A549 (cell line): ENCODE results near the gene RTKN2. TPM values are rescaled to one million over a fixed set of nuclear protein-coding genes. Genes with fewer than 3 reads are reported as not detected.

Experiments
- ATAC-seq, 2 experiments: fragments of 200-7000 bp in 1 of 2; fragments of >200 bp in 1 of 2; cut with Nextera tagmentation in 1 of 2; cut with Tn5 transposase in 1 of 2; 3 replicates each; pipeline versions ENCODE4 v1.8.0 to v1.9.1; 2018 to 2020; ENCODE audit warnings: mild to moderate bottlenecking in 1 of 2, moderate library complexity in 1 of 2
- CTCF ChIA-PET: fragments of 300-600 bp; sonication (Branson Sonifier 250); formaldehyde crosslinking; extraction: SDS; loops from one replicate; lab custom pipeline; 2021; ENCODE audit warnings: antibody characterized with exemption, inconsistent platforms; lab: Yijun Ruan, JAX
- POLR2A ChIA-PET: fragments of 350-600 bp; formaldehyde crosslinking; extraction: SDS; loops from one replicate; lab custom pipeline; 2021; ENCODE audit warnings: antibody characterized with exemption, inconsistent platforms; lab: Yijun Ruan, JAX
- DNase-seq, 2 experiments: peaks; one replicate each; pipeline versions ENCODE4 v3.0.0 to v3.0.0-alpha.2; 2011 to 2016; ENCODE audit warnings: low read depth in 1 of 2, low spot score in 1 of 2
- FAIRE-seq: peaks from 2 replicates; lab custom pipeline; 2011; peaks lifted over from hg19 to GRCh38; lab: Jason Lieb, UNC
- H3K27ac ChIP-seq, 2 experiments: fragments of >200 bp; sonication (Bioruptor Twin); formaldehyde crosslinking; 3 replicates each; pipeline ENCODE4 v1.5.1; 2016 to 2017
- H3K4me1 ChIP-seq: fragments of >200 bp; sonication (Bioruptor Twin); formaldehyde crosslinking; 3 replicates; pipeline ENCODE4 v1.6.1; 2016
- H3K4me2 ChIP-seq: fragments of >200 bp; sonication (Bioruptor Twin); formaldehyde crosslinking; 3 replicates; pipeline ENCODE4 v1.6.1; 2016
- H3K4me3 ChIP-seq: fragments of >200 bp; sonication (Bioruptor Twin); formaldehyde crosslinking; 3 replicates; pipeline ENCODE4 v1.5.1; 2016
- H3K9me3 ChIP-seq: fragments of >200 bp; sonication (Bioruptor Twin); formaldehyde crosslinking; 3 replicates; pipeline ENCODE4 v1.6.1; 2016
- ATOH8 ChIP-seq: fragments of 250-450 bp; sonication (Bioruptor Pico); IDR thresholded peaks from 2 replicates; pipeline ENCODE4 v1.5.0; 2020; ENCODE audit warnings: low read depth, mild to moderate bottlenecking, moderate library complexity
- CBX2 ChIP-seq: fragments of 200-600 bp; sonication (generic); IDR thresholded peaks from 2 replicates; pipeline ENCODE4 v1.6.1; 2016; ENCODE audit warnings: low read depth, mild to moderate bottlenecking, borderline replicate concordance
- CEBPB ChIP-seq, 2 experiments: fragments of >200 bp in 1 of 2; sonication (Bioruptor Twin) in 1 of 2; formaldehyde crosslinking in 1 of 2; IDR thresholded peaks; 2 replicates each; pipeline ENCODE4 v1.6.1; 2012 to 2016
- CTCF ChIP-seq: fragments of >200 bp; sonication (Bioruptor Twin); formaldehyde crosslinking; IDR thresholded peaks from 3 replicates; pipeline ENCODE4 v1.5.1; 2016
- E2F6 ChIP-seq: IDR thresholded peaks from 2 replicates; pipeline ENCODE4 v1.6.1; 2012; ENCODE audit warnings: low read depth, borderline replicate concordance
- ELK1 ChIP-seq: fragments of 150-350 bp; IDR thresholded peaks from 2 replicates; pipeline ENCODE4 v1.6.1; 2014; ENCODE audit warnings: low read depth, mild to moderate bottlenecking, low read length
- GATA3 ChIP-seq: IDR thresholded peaks from 2 replicates; pipeline ENCODE4 v1.6.1; 2012; ENCODE audit warnings: borderline replicate concordance
- HDAC2 ChIP-seq: fragments of 200-600 bp; sonication (generic); IDR thresholded peaks from 2 replicates; pipeline ENCODE4 v1.6.1; 2016
- HOXB5 ChIP-seq: fragments of 250-450 bp; sonication (Bioruptor Pico); IDR thresholded peaks from 2 replicates; pipeline ENCODE4 v1.5.0; 2020; ENCODE audit warnings: mild to moderate bottlenecking, moderate library complexity
- JUNB ChIP-seq: fragments of >200 bp; sonication (Bioruptor Twin); formaldehyde crosslinking; IDR thresholded peaks from 2 replicates; pipeline ENCODE4 v1.6.1; 2016
- KDM1A ChIP-seq: fragments of 200-600 bp; sonication (generic); IDR thresholded peaks from 2 replicates; pipeline ENCODE4 v1.6.1; 2016; ENCODE audit warnings: low read depth, mild to moderate bottlenecking
- MAZ ChIP-seq: fragments of 150-350 bp; IDR thresholded peaks from 2 replicates; pipeline ENCODE4 v1.6.1; 2014; ENCODE audit warnings: antibody characterized with exemption, low read depth, low read length, borderline replicate concordance
- PHF8 ChIP-seq: fragments of 200-600 bp; sonication (generic); IDR thresholded peaks from 2 replicates; pipeline ENCODE4 v1.6.1; 2016; ENCODE audit warnings: low read depth, mild to moderate bottlenecking, antibody characterized with exemption, moderate library complexity, borderline replicate concordance
- RAD21 ChIP-seq, 2 experiments: fragments of >200 bp in 1 of 2; sonication (Bioruptor Twin) in 1 of 2; formaldehyde crosslinking in 1 of 2; IDR thresholded peaks in 1 of 2; conservative IDR thresholded peaks in 1 of 2; 2 replicates in 1 of 2; 3 replicates in 1 of 2; pipeline ENCODE4 v1.6.1; 2012 to 2018; ENCODE audit warnings: inconsistent platforms in 1 of 2
- RCOR1 ChIP-seq: fragments of 150-350 bp; IDR thresholded peaks from 2 replicates; pipeline ENCODE4 v1.6.1; 2014; ENCODE audit warnings: antibody characterized with exemption, low read length, low read depth
- REST ChIP-seq: fragments of 200-600 bp; sonication (generic); IDR thresholded peaks from 2 replicates; pipeline ENCODE4 v1.6.1; 2016; ENCODE audit warnings: antibody characterized with exemption, mild to moderate bottlenecking, moderate library complexity
- RFX5 ChIP-seq: fragments of 450-650 bp; IDR thresholded peaks from 2 replicates; pipeline ENCODE4 v1.7.1; 2014; ENCODE audit warnings: antibody characterized with exemption, mild to moderate bottlenecking, moderate library complexity
- ZC3H11A ChIP-seq: fragments of 450-650 bp; IDR thresholded peaks from 2 replicates; pipeline ENCODE4 v1.6.1; 2014; ENCODE audit warnings: antibody characterized with exemption, mild to moderate bottlenecking
- ZNF302 ChIP-seq: fragments of 250-450 bp; sonication (Bioruptor Pico); IDR thresholded peaks from 2 replicates; pipeline ENCODE4 v1.9.0; 2021; ENCODE audit warnings: inconsistent platforms, mild to moderate bottlenecking, moderate library complexity
- WGBS: methylation state at CpG from one replicate; pipeline ENCODE4 v1.1.6; 2017; ENCODE audit errors: missing lambda C conversion rate; 5-methylcytosine and 5-hydroxymethylcytosine counted together
- polyA plus RNA-seq, 4 experiments: library from polyadenylated mRNA; depleted of rRNA in 3 of 4; stranded (reverse); fragments of >200 nt; fragmentation: RNase III in 1 of 4; extraction: RNeasy Plus Mini Kit Qiagen cat#74134 plus additional on column Dnase treatment in 1 of 4; gene quantifications; 2 replicates in 3 of 4; 3 replicates in 1 of 4; pipeline ENCODE4 v1.2.3, GENCODE V29; 2011 to 2017
- TF ChIP-seq, protein P1 (sequence below): IDR thresholded peaks from 2 replicates; pipeline ENCODE4 v1.6.1; 2012

RTKN2 gene
- polyA plus RNA-seq, 2 of the 4 experiments (the other 2 are of a cell fraction): 1.8 to 2.4 TPM

DNA sequence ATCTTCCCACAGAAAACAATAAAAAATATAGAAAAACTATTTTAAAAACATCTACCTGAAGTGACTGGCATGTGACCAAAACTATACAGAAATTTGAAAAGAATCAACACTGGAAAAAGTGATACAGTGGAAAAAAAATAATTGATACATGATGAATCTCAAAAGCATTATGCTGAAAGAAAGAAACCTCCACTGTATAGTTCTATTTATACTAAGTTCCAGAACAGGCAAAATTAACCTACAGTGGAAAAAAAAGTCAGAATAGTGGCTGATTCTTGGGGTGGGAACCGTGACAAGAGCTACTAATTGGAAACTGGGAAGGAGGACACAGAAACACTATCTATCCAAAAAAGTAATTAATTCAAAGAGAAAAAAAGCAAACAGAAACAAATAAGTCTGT is 14.9 kb downstream of the RTKN2 start:
- Histone ChIP-seq H3K4me3 (no peak overlapping the region), H3K4me1 (peaks cover 15% of the 10 kb centered on the region), H3K27ac (no peak overlapping the region)
- DNase-seq (no peak), ATAC-seq (no peak)
- WGBS: 87% methylated on average over 1 of the region's 1 CpG
- CTCF ChIA-PET: interaction anchor here (3.3 kb wide), 1 partner anchor 9 kb away, joined by 10 read pairs; no protein-coding TSS in a partner anchor
- no peak for TF ChIP-seq ELK1
- no peak for TF ChIP-seq ZC3H11A
- no peak for TF ChIP-seq JUNB
- no peak for TF ChIP-seq HDAC2
- no peak for TF ChIP-seq ZNF302 (CRISPR knock-in tag)
- no peak for TF ChIP-seq RAD21 (conservative IDR thresholded peaks at IDR 0.05 in 1 of 2, IDR thresholded peaks at IDR 0.05 in 1 of 2)
- TF ChIP-seq CEBPB (IDR thresholded peaks at IDR 0.05): no peak
- TF ChIP-seq HOXB5 (CRISPR knock-in tag): no peak
- no peak for TF ChIP-seq CBX2
- TF ChIP-seq, all 56 proteins: peak for 0
- FAIRE-seq: no peak
- H3K4me2 ChIP-seq: no peak overlapping the region
- POLR2A ChIA-PET: no interaction called here
- H3K9me3 ChIP-seq: no peaks in the 10 kb centered on the region

DNA sequence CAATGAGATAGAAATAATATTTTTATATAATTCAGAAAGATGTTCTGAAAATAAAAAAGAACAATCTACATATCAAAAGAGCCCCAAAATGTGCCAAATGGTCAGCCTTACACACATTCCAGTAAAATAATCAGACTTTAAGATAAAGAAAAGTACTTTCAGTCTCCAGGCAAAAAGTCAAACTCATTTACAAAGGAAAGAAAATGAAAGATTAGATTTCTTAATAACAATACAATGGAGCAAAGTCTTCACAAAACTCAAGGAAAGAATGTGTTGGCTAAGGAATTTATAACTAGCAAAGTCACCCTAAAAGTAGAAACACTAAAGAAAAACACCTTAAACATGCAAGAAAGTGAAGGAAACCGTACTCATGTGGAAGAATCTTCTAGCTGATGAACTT is 16.6 kb downstream of the RTKN2 start:
- no peak for DNase-seq
- Histone ChIP-seq H3K27ac (no peak overlapping the region), H3K4me1 (peaks cover 15% of the 10 kb centered on the region), H3K9me3 (no peaks in the 10 kb centered on the region), H3K4me2 (no peak overlapping the region), H3K4me3 (no peak overlapping the region)
- ATAC-seq: no peak
- FAIRE-seq: no peak
- CTCF ChIA-PET: interaction anchor here (0.7 kb wide), 1 partner anchor 13 kb away, joined by 4 read pairs; no protein-coding TSS in a partner anchor
- TF ChIP-seq PHF8: no peak
- TF ChIP-seq RFX5: no peak
- TF ChIP-seq REST: no peak
- TF ChIP-seq ATOH8 (CRISPR knock-in tag): no peak
- no peak for TF ChIP-seq RCOR1
- no peak for TF ChIP-seq MAZ
- TF ChIP-seq KDM1A: no peak
- TF ChIP-seq, protein P1, sequence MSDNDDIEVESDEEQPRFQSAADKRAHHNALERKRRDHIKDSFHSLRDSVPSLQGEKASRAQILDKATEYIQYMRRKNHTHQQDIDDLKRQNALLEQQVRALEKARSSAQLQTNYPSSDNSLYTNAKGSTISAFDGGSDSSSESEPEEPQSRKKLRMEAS: no peak
- no peak for TF ChIP-seq GATA3
- TF ChIP-seq CTCF: no peak
- no peak for TF ChIP-seq E2F6
- POLR2A ChIA-PET: no interaction called here
- WGBS: 92% methylated on average over 1 of the region's 1 CpG
